Left renal pelvis (tissue), 4 donors: ENCODE results near the gene AKT3. TPM values are rescaled to one million over a fixed set of nuclear protein-coding genes. Genes with fewer than 3 reads are reported as not detected.

ENCODE experiments used
- DNase-seq, 4 donors: peaks; one replicate each; pipeline ENCODE4 v3.0.0-alpha.2; 2013; ENCODE audit warnings: low read depth in 4 of 4, low spot score in 3 of 4
- polyA plus RNA-seq, 4 donors: library from polyadenylated mRNA; unstranded; fragments of 120-200 nt; gene quantifications; one replicate each; pipeline ENCODE4 v1.2.1, GENCODE V29; 2013; ENCODE audit not compliant: insufficient read length in 4 of 4

Gene AKT3
- polyA plus RNA-seq, 4 donors = 21.8 to 43.4 (median 28.6) TPM

GRCh38 chr1:243526180-243526579, 323.9 kb downstream of the AKT3 start:
- no peak for DNase-seq

- no peak for DNase-seq
These were observed 325.0 kb downstream of the AKT3 start for GRCh38 chr1:243525085-243525487.

GRCh38 chr1:243523766-243524165, 326.3 kb downstream of the AKT3 start:
- DNase-seq = no peak

- DNase-seq = no peak
These were observed 329.2 kb downstream of the AKT3 start for GRCh38 chr1:243520831-243521230.

- no peak for DNase-seq
These were observed 335.1 kb downstream of the AKT3 start for GRCh38 chr1:243514927-243515326.

GRCh38 chr1:243513726-243514491, 336.1 kb downstream of the AKT3 start:
- DNase-seq = no peak

- DNase-seq = no peak
These were observed 339.1 kb downstream of the AKT3 start for GRCh38 chr1:243510928-243511327.

- no peak for DNase-seq
These were observed 341.1 kb downstream of the AKT3 start for GRCh38 chr1:243508943-243509342.

GRCh38 chr1:243508303-243508713, 341.7 kb downstream of the AKT3 start:
- no peak for DNase-seq

- no peak for DNase-seq
These were observed 342.3 kb downstream of the AKT3 start for GRCh38 chr1:243507672-243508302.

GRCh38 chr1:243507001-243507671, 342.9 kb downstream of the AKT3 start:
- DNase-seq = no peak

GRCh38 chr1:243505986-243506689, 343.9 kb downstream of the AKT3 start:
- no peak for DNase-seq

- no peak for DNase-seq
These were observed 346.9 kb downstream of the AKT3 start for GRCh38 chr1:243503155-243503554.

GRCh38 chr1:243501002-243501401, 349.0 kb downstream of the AKT3 start:
- DNase-seq = no peak

GRCh38 chr1:243500512-243500911, 349.5 kb downstream of the AKT3 start:
- DNase-seq = no peak

- no peak for DNase-seq
These were observed 350.3 kb downstream of the AKT3 start for GRCh38 chr1:243499711-243500110.

- no peak for DNase-seq
These were observed 350.8 kb downstream of the AKT3 start for GRCh38 chr1:243499248-243499647.

GRCh38 chr1:243497939-243498681, 351.9 kb downstream of the AKT3 start:
- no peak for DNase-seq

- DNase-seq = no peak
These were observed 353.2 kb downstream of the AKT3 start for GRCh38 chr1:243496806-243497205.

GRCh38 chr1:243496187-243496646, 353.8 kb downstream of the AKT3 start:
- DNase-seq = no peak
